HL-60/S4 (cell line): ENCODE data around the gene SLC7A5.
"Not testable (repeated sequence)": the region's sequence is repeated elsewhere in the genome, so short reads cannot be mapped to it uniquely, and the experiment has no call there.

ENCODE experiments used
- in situ Hi-C: fragments of 300-500 bp; cut with MboI; formaldehyde crosslinking; loops from 2 replicates; pipeline ENCODE4 v1.14.3; 2022; ENCODE audit warnings: low sequenced_read_pairs

The SLC7A5 gene

DNA sequence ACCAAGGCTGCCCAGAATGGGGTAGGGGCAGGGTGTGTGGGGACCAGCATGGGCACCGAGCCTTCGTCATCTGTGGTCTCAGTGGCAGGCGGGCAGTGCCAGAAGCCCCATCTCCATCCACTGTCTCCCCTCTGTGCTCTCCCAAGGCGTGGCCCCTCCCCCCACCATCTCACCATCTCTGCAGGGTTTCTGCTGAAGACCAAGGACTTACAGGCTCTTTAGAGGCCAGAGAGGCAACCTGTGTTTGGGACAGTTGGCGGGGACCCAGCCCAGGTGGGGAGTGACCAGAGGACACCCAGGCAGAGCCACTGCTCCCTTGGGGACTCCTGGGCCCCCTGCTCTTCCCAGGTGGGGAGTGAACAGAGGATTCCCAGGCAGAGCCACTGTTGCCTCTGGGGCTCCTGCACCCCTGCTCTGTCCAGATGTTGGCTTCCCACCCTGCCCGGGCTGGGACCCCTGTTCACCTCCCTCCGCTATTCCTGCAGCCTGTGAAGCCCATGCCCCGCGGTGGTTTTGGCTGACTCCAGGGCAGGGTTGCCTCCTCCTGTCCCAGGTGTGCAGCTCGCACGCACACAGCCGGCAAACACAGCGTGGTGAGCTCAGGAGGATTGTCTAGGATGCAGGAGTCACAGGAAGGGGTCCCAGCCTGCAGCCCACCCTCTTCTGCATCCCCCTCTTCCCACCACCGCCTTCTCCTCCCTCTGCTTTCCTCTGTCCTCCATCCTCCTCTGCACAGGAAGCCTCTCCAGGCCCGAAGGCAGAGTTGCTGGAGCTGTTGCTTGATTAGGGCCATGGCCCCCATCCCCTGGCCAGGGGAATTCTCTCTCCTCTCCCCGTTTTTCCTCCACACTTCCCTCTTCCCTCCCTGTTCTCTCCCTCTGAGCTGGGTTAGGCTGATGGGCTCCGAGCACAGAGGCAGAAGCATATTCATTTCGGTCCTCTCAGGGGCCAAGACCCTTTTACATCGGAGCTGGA lies 45.0 kb downstream of the SLC7A5 start:
- in situ Hi-C loops, result no loop called here

- in situ Hi-C loops, result no loop called here
These were observed 46.0 kb downstream of the SLC7A5 start for GRCh38 chr16:87823181-87823929.

DNA sequence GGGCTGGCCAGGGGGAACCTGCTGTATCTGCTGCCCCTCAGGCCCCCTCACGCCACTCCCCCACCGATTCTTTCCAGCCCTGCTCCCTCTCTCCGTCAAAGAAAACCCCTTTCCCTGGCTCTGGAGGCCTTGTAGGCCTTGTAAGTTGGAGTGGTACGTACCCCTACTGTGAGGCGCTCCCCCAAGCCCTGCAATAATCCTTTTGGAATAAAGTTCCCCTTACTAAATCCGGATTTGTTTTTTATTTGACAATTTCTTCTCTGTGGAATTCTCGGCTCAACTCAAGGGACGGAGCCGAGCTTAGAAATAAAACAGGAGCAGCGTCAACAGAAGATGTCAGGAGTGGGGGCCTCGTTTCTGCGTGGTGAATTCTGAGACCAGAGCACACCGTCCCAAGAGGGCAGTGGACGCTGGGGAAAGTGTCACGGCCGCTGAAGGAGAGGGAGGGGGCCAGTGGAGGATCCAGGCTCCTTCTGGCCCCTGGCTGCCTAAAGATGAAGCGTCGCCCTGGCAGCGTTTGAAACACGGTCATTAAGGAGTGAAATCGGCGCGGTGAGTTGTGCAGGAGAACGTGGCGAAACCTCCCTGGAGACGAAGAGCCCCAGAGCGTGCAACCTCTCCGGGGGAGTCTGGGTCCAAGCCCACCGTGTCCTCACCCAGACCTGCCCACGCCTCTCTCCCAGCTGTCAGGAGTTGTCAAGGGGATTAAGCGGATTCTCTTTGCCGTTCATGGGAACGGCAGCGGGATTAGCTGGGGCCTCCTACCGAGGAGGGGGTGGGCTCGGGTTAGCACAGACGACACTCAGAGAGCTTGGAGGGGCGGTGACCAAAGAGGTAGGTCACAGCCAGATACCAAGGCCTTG lies 47.0 kb downstream of the SLC7A5 start:
- in situ Hi-C loops, result no loop called here

DNA sequence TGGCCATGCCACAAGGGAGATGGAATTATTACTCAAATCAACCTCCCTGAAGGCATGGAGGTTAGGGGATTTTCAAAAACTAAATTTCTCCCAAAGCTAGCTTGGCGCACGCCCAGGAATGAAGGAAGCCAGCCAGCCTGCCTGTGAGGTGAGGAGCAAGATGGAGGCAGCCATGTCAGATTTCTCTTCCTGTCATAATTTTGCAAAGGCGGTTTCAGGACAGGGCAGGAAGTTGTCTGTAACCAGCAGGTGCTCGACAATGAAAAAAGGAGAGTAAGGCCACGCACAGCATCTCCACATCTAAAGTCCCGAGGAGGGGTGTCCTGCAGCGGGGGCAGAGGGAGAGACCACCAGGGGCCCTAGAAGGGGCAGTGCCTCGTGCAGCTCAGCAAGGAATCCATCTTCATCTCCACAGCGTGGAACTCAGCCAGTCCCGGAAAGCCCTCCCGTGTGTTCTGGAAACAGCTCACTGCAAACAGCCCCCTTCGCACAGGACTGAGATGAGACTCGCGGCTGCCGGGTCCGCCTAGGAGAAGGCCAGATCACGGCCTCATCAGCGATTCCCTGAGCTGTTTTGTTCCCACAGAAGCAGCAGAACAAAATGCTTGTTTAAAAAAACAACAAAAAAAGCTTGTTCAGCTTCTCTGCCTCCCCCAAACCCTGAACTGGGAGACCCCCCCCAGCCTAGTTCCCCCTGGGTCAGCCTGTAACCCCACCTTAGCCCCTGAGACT lies 47.8 kb downstream of the SLC7A5 start:
- in situ Hi-C loops, result no loop called here

DNA sequence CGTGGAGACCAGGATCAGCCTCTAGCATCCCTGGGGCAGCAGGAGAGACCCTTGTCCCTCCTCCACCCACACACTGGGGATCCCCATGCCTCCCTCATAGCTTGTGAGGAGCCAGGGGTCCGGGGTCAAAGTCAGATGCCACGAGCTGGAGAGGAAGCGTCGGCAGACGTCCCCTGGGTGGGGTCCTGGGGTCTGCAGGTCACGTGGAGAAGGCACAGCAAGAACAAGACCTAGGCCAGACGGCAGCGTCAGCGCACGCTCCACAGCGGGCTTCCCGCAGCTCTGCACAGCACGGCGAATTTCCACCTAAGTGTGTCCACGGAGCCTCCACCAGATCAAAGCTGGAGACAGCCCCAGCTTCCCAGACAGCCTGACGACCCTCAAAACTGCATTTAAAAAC lies 49.3 kb downstream of the SLC7A5 start:
- in situ Hi-C loops, result no loop called here

- in situ Hi-C loops, result no loop called here
These were observed 50.0 kb downstream of the SLC7A5 start for GRCh38 chr16:87819282-87819681.

GRCh38 chr16:87818533-87819161 lies 50.7 kb downstream of the SLC7A5 start:
- in situ Hi-C loops, result no loop called here

- in situ Hi-C loops, result no loop called here
These were observed 51.4 kb downstream of the SLC7A5 start for GRCh38 chr16:87817910-87818309.

DNA sequence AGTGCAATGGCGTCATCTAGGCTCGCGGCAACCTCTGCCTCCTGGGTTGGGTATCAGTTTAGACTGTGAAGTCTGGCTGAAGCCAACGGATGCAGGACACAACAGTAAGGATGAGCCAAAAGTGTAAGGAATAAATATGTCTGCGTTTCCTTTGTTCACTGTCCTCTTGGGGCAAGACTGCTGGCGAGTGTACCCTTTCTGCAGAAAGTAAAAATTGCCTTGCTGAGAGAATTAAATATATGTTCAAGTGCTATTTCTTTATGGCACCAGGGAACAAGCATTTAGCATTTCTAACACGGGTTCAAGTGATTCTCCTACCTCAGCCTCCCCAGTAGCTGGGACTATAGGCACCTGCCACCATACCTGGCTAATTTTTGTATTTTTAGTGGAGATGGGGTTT lies 51.9 kb downstream of the SLC7A5 start:
- in situ Hi-C loops, result not testable (repeated sequence)

GRCh38 chr16:87816507-87817100 lies 52.7 kb downstream of the SLC7A5 start:
- in situ Hi-C loops, result no loop called here

GRCh38 chr16:87815567-87815966 lies 53.7 kb downstream of the SLC7A5 start:
- in situ Hi-C loops, result no loop called here

DNA sequence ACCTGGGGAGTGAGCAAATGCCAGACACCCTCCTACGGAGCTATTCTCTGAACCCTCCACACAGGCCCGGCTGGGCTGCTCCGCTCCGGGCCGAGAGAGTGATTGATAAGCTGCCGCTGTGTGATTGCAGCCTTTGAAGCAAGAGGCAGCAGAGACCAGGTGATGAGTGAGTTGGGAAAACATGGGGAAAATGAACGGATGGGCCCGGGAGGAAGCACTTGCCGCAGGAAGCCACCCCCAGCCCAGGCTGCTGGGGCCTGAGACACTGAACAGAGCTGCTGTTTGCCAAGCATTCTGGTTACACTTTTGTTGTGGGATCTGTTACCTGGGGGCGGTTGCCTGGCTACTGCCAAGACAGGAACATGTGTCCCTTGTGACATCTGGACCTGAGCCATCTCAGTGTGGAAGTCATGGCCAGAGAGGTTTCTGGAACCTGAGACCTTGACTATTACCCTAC lies 57.1 kb downstream of the SLC7A5 start:
- in situ Hi-C loops, result no loop called here

DNA sequence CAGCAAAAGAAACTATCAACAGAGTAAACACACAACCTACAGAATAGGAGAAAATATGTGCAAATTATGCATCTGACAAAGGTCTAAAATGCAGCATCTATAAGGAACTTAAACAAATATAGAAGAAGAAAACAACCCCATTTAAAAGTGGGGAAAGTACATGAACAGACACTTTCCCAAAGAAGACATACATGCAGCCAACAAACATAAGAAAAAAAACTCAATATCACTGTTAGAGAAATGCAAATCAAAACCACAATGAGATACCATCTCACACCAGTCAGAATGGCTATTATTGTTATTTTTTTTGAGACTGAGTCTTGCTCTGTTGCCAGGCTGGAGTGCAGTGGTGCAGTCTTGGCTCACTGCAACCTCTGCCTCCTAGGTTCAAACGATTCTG lies 57.9 kb downstream of the SLC7A5 start:
- in situ Hi-C loops, result not testable (repeated sequence)

GRCh38 chr16:87809150-87809902 lies 60.0 kb downstream of the SLC7A5 start:
- in situ Hi-C loops, result no loop called here

GRCh38 chr16:87808108-87808507 lies 61.2 kb downstream of the SLC7A5 start:
- in situ Hi-C loops, result no loop called here

DNA sequence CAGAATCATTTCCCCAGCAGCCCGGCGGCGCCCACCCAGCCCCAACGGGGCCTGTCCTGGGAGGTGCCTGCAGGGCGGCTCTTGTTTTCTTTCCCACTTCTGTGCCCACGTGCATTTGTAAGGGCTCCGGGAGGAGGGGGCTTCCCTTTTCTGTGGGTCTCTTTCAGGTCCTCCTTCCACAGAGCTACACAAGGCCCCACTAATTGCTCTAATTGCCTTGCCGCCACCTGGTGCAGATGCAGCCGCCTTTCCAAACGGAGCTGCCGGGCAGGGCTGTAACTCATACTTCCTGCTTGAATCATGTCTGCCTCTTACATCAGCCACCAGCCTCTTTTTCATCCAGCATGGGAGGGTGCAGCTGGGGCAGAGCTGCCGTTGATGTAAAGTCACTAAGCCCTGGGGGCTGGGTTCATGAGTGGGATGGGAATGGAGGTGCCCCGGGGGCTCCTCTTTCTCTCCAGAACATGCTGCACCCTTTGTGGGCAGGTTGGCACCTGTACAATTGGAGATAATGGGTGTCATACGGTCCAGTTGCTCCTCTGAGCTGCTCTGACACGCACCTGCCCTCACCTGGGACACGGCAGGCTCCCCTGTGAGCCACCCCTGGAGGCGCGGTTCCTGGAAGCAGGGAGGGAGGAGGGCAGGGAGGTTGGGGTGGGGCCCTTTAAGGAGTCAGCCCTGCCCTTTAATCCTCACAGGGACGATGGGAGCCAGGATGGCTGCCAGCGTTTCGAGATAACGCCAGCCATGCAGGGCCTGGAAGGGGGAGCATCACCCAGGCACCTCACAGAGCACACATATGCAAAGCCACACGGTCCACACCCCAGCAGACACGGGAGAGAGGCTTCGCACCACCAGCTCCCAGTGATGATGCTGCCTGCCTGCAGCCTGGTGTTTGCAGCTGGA lies 62.4 kb downstream of the SLC7A5 start:
- in situ Hi-C loops, result no loop called here

GRCh38 chr16:87806261-87806640 lies 63.1 kb downstream of the SLC7A5 start:
- in situ Hi-C loops, result no loop called here

- in situ Hi-C loops, result no loop called here
These were observed 65.9 kb downstream of the SLC7A5 start for GRCh38 chr16:87803385-87803784.
